ENCODE data around the gene ACBD3. TPM values are rescaled to one million over a fixed set of nuclear protein-coding genes. Genes with fewer than 3 reads are reported as not detected.

The ACBD3 gene
- total and polyA plus RNA-seq, 10 of the 15 experiments (the other 5 are each of a cell fraction or from before 2014, with no cell fraction given), result 7.5 to 27.9 (median 20.3) TPM

DNA sequence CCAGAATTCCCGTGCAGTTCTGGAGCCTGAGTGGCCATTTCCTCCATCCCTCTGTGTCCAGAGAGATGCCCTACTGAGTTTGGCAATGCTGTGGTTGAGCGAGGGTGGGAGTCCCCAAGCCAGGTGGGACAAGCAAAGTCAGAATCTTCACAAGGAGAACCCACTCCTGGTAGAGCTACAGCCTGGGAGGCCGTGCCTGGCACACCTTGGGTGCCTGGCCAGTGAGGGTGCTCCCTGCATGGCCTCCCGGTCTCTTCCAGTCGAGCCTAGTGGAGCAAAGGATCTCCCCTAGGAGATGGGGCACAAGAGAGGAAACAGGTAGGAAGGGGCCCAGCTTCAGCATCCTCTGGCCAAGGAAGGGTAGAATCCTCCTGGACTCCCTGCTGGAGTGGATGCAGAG lies 66.1 kb downstream of the ACBD3 start (continued):
- TF ChIP-seq, protein P1, sequence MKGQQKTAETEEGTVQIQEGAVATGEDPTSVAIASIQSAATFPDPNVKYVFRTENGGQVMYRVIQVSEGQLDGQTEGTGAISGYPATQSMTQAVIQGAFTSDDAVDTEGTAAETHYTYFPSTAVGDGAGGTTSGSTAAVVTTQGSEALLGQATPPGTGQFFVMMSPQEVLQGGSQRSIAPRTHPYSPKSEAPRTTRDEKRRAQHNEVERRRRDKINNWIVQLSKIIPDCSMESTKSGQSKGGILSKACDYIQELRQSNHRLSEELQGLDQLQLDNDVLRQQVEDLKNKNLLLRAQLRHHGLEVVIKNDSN (IDR thresholded peaks at IDR 0.05; ENCODE audit: borderline replicate concordance, extremely low read length, insufficient read depth, low read depth, low read length), result no peak

DNA sequence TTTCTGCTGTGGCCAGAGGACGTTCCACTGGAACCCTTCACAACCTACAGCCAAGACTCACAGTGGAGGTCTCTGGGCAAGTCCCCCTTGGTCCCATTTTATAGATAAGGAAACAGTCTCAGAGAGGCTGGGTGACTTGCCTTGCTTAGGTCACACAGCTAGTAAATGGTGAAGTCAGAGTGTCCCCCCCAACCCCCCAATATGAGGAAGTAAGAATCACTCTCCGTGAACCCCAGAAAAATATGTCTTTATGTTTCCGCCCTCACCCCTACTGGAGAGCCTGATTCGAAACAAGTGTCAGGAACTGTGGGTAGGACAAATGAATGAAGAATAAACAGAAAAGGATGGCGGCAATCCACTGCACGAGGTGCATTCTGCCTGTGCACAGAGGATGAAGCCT lies 67.4 kb downstream of the ACBD3 start:
- Histone ChIP-seq H3K9me3 (replicated peaks; ENCODE audit: control insufficient read depth, insufficient read depth, low read length) (no peaks in the 10 kb centered on the region), H4K20me1 (ENCODE audit: control insufficient read depth, insufficient read depth) (no peaks in the 10 kb centered on the region), H3K4me1 (ENCODE audit: control insufficient read depth, insufficient read depth, low read length) (peaks cover 19% of the 10 kb centered on the region), H3K79me2 (ENCODE audit: control insufficient read depth, insufficient read depth, low read length) (no peaks in the 10 kb centered on the region), H2AFZ (ENCODE audit: control insufficient read depth, low read depth, low read length) (peak overlapping the region; percentile 15), H3K4me3 (no peak overlapping the region), H3K27me3 (replicated peaks in 1 of 2; ENCODE audit: control insufficient read depth in 2 of 2, insufficient read depth in 2 of 2, low read length in 1 of 2) (no peaks in the 10 kb centered on the region), H3K36me3 (ENCODE audit: control insufficient read depth in 2 of 2, insufficient read depth in 2 of 2, low read length in 1 of 2) (no peaks in the 10 kb centered on the region), H3K9ac (ENCODE audit: control insufficient read depth, insufficient read depth, low read length) (no peak overlapping the region; the same call in 1 of the 2 replicates), H3K27ac (ENCODE audit: control insufficient read depth, insufficient read depth) (no peak overlapping the region), H3K4me2 (ENCODE audit: control insufficient read depth, insufficient read depth) (no peak overlapping the region; the same call in 1 of the 2 replicates)
- FAIRE-seq (no peak), ATAC-seq (no peak), DNase-seq (ENCODE audit: low read depth, low spot score) (no peak)
- ChIA-PET POLR2A (interaction anchor here (0.6 to 3.1 kb wide), 2 partner anchors 9 to 563 kb away, joined by 5 to 20 read pairs; no protein-coding TSS in a partner anchor), CTCF (interaction anchor here (0.6 to 11.5 kb wide), 8 partner anchors 10 to 645 kb away, joined by 3 to 198 read pairs (median 7); no protein-coding TSS in a partner anchor), RAD21 (ENCODE audit: unreplicated experiment) (interaction anchor here (0.8 to 5.1 kb wide), 3 partner anchors 8 to 56 kb away, joined by 3 to 52 read pairs (median 3); partner anchors contain the start of gene H3-3A), SMC1A (ENCODE audit: uncharacterized antibody, unreplicated experiment) (interaction anchor here (1.2 to 5.5 kb wide), 4 partner anchors 9 to 156 kb away, joined by 3 to 65 read pairs (median 6); no protein-coding TSS in a partner anchor)
- no TSS peak for BruUV-seq (replicated peaks)
- WGBS (ENCODE audit: insufficient coverage, insufficient replicate concordance, low lambda C conversion rate, missing lambda C conversion rate), result 37% methylated on average over 6 of the region's 6 CpGs
- TF ChIP-seq, protein P2, sequence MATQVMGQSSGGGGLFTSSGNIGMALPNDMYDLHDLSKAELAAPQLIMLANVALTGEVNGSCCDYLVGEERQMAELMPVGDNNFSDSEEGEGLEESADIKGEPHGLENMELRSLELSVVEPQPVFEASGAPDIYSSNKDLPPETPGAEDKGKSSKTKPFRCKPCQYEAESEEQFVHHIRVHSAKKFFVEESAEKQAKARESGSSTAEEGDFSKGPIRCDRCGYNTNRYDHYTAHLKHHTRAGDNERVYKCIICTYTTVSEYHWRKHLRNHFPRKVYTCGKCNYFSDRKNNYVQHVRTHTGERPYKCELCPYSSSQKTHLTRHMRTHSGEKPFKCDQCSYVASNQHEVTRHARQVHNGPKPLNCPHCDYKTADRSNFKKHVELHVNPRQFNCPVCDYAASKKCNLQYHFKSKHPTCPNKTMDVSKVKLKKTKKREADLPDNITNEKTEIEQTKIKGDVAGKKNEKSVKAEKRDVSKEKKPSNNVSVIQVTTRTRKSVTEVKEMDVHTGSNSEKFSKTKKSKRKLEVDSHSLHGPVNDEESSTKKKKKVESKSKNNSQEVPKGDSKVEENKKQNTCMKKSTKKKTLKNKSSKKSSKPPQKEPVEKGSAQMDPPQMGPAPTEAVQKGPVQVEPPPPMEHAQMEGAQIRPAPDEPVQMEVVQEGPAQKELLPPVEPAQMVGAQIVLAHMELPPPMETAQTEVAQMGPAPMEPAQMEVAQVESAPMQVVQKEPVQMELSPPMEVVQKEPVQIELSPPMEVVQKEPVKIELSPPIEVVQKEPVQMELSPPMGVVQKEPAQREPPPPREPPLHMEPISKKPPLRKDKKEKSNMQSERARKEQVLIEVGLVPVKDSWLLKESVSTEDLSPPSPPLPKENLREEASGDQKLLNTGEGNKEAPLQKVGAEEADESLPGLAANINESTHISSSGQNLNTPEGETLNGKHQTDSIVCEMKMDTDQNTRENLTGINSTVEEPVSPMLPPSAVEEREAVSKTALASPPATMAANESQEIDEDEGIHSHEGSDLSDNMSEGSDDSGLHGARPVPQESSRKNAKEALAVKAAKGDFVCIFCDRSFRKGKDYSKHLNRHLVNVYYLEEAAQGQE (IDR thresholded peaks at IDR 0.05; ENCODE audit: low read depth, low read length), result no peak
- TF ChIP-seq CREB1 (IDR thresholded peaks at IDR 0.05; ENCODE audit: low read depth), result peak; percentile 63; the same call in 1 of the 2 replicates
- in situ Hi-C loops (cut with MboI), result no loop called here
- intact Hi-C loops (cut with micrococcal nuclease; ENCODE audit: unreplicated experiment), result loop anchor here (10.0 kb wide), 1 partner anchor 344 kb away; the partner anchor contains the start of gene SRP9

Data from GM12878 (cell line).